Measurements from ENCODE around the gene ZSCAN1. TPM values are rescaled to one million over a fixed set of nuclear protein-coding genes. Genes with fewer than 3 reads are reported as not detected.
A peak's percentile ranks its signal among the peaks of the same experiment; 100 is the strongest.

The ZSCAN1 gene
- total and polyA plus RNA-seq, 2 experiments from 2014 or later = 0.33 to 1.1 TPM

DNA sequence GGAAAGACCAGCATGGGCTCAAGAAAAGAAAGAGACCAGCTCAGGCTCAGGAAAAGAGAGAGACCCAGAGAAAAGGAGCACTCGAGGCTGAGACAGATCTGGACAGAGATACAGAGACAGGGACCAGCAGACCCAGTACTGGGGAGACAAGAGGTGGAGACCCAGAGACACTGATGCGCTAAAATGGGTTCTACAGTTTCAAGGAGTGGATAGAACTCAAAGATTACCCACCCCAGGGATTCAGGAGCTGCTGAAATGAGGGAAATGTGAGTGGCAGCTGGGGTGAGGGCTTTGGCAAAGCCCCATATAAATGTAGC is 64.8 kb downstream of the ZSCAN1 start:
- Histone ChIP-seq H4K20me1 (ENCODE audit: insufficient read depth, poor library complexity, severe bottlenecking) (no peaks in the 10 kb centered on the region), H3K9me3 (ENCODE audit: low read depth) (no peaks in the 10 kb centered on the region)
- 46% methylated on average over 2 of the region's 2 CpGs for WGBS (ENCODE audit: low lambda C conversion rate, missing lambda C conversion rate)

More for the DNA sequence above, 64.8 kb downstream of the ZSCAN1 start:
- Histone ChIP-seq H3K9me2 (replicated peaks; ENCODE audit: insufficient read depth) (no peaks in the 10 kb centered on the region), H3K36me3 (replicated peaks; ENCODE audit: insufficient read depth, low read depth) (no peaks in the 10 kb centered on the region), H3K27ac (peak overlapping the region; percentile 96), H2AFZ (peak overlapping the region; percentile 73), H3K79me2 (peaks cover 16% of the 10 kb centered on the region), H3K4me1 (ENCODE audit: insufficient read depth) (no peaks in the 10 kb centered on the region), H3K4me2 (peak overlapping the region; percentile 81), H3K27me3 (no peaks in the 10 kb centered on the region), H3K4me3 (peak overlapping the region; percentile 15)
- TF ChIP-seq, protein P1, sequence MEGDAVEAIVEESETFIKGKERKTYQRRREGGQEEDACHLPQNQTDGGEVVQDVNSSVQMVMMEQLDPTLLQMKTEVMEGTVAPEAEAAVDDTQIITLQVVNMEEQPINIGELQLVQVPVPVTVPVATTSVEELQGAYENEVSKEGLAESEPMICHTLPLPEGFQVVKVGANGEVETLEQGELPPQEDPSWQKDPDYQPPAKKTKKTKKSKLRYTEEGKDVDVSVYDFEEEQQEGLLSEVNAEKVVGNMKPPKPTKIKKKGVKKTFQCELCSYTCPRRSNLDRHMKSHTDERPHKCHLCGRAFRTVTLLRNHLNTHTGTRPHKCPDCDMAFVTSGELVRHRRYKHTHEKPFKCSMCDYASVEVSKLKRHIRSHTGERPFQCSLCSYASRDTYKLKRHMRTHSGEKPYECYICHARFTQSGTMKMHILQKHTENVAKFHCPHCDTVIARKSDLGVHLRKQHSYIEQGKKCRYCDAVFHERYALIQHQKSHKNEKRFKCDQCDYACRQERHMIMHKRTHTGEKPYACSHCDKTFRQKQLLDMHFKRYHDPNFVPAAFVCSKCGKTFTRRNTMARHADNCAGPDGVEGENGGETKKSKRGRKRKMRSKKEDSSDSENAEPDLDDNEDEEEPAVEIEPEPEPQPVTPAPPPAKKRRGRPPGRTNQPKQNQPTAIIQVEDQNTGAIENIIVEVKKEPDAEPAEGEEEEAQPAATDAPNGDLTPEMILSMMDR (IDR thresholded peaks at IDR 0.05; ENCODE audit: poor library complexity) = no peak
- DNase-seq (ENCODE audit: low spot score) = no peak

Other genes with a start within 250 kb of the ZSCAN1 start
- gene ZNF552, start 219.1 kb upstream of the ZSCAN1 start, total RNA-seq = 25.9 and 26.7 TPM in 2 replicates
- gene ZNF552, start 219.1 kb upstream of the ZSCAN1 start, polyA plus RNA-seq = 12.9 and 13.7 TPM in 2 replicates
- 13.9 and 16.8 TPM in 2 replicates for gene ZNF587B, start 203.7 kb upstream of the ZSCAN1 start, total RNA-seq
- 1.8 and 6.4 TPM in 2 replicates for gene ZNF587B, start 203.7 kb upstream of the ZSCAN1 start, polyA plus RNA-seq
- gene ZNF587, start 184.2 kb upstream of the ZSCAN1 start, total RNA-seq = 36.8 and 60.5 TPM in 2 replicates
- 8.8 and 11.5 TPM in 2 replicates for gene ZNF587, start 184.2 kb upstream of the ZSCAN1 start, polyA plus RNA-seq
- 11.4 and 16.1 TPM in 2 replicates for gene ZNF814, start 145.0 kb upstream of the ZSCAN1 start, total RNA-seq
- 19.2 and 40.0 TPM in 2 replicates for gene ZNF814, start 145.0 kb upstream of the ZSCAN1 start, polyA plus RNA-seq
- 11.4 and 14.3 TPM in 2 replicates for gene ZNF417, start 117.4 kb upstream of the ZSCAN1 start, total RNA-seq
- gene ZNF417, start 117.4 kb upstream of the ZSCAN1 start, polyA plus RNA-seq = 3.9 and 6.2 TPM in 2 replicates
- 6.1 and 8.2 TPM in 2 replicates for gene ZNF418, start 98.6 kb upstream of the ZSCAN1 start, total RNA-seq
- 2.8 and 3.2 TPM in 2 replicates for gene ZNF418, start 98.6 kb upstream of the ZSCAN1 start, polyA plus RNA-seq
- 5.4 and 8.8 TPM in 2 replicates for gene ZNF256, start 86.3 kb upstream of the ZSCAN1 start, total RNA-seq
- 3.7 and 4.6 TPM in 2 replicates for gene ZNF256, start 86.3 kb upstream of the ZSCAN1 start, polyA plus RNA-seq
- 0.60 TPM in 1 of 2 replicates, not detected in the other for gene C19orf18, start 59.5 kb upstream of the ZSCAN1 start, total RNA-seq
- gene C19orf18, start 59.5 kb upstream of the ZSCAN1 start, polyA plus RNA-seq = 1.9 and 2.0 TPM in 2 replicates
- gene ZNF606, start 31.2 kb upstream of the ZSCAN1 start, total RNA-seq = 18.0 and 19.7 TPM in 2 replicates
- 17.6 and 26.0 TPM in 2 replicates for gene ZNF606, start 31.2 kb upstream of the ZSCAN1 start, polyA plus RNA-seq
- gene ZNF135, start 25.3 kb downstream of the ZSCAN1 start, total RNA-seq = 5.8 and 7.4 TPM in 2 replicates
- gene ZNF135, start 25.3 kb downstream of the ZSCAN1 start, polyA plus RNA-seq = 4.3 and 5.0 TPM in 2 replicates
- gene ZSCAN18, start 64.2 kb downstream of the ZSCAN1 start, total RNA-seq = 30.4 and 49.8 TPM in 2 replicates
- 51.8 and 59.1 TPM in 2 replicates for gene ZSCAN18, start 64.2 kb downstream of the ZSCAN1 start, polyA plus RNA-seq
- gene ZNF329, start 116.8 kb downstream of the ZSCAN1 start, total RNA-seq = 17.0 and 18.4 TPM in 2 replicates
- gene ZNF329, start 116.8 kb downstream of the ZSCAN1 start, polyA plus RNA-seq = 1.8 and 2.8 TPM in 2 replicates
- 28.1 and 28.8 TPM in 2 replicates for gene ZNF274, start 149.0 kb downstream of the ZSCAN1 start, total RNA-seq
- gene ZNF274, start 149.0 kb downstream of the ZSCAN1 start, polyA plus RNA-seq = 29.0 and 30.8 TPM in 2 replicates
- 19.3 and 34.1 TPM in 2 replicates for gene ZNF544, start 194.9 kb downstream of the ZSCAN1 start, total RNA-seq
- 12.3 and 17.2 TPM in 2 replicates for gene ZNF544, start 194.9 kb downstream of the ZSCAN1 start, polyA plus RNA-seq
- gene ZNF8, start 244.9 kb downstream of the ZSCAN1 start, total RNA-seq = 7.1 and 8.7 TPM in 2 replicates
- 1.0 and 1.4 TPM in 2 replicates for gene ZNF8, start 244.9 kb downstream of the ZSCAN1 start, polyA plus RNA-seq